Lung microvascular endothelial cell (primary cell): ENCODE data around the gene RRH. TPM values are rescaled to one million over a fixed set of nuclear protein-coding genes. Genes with fewer than 3 reads are reported as not detected.
"Not testable (repeated sequence)": the region's sequence is repeated elsewhere in the genome, so short reads cannot be mapped to it uniquely, and the experiment has no call there.

Experiments used
- DNase-seq, 2 donors: peaks; one replicate each; pipeline versions ENCODE4 v3.0.0 to v3.0.0-alpha.2; 2010; ENCODE audit warnings: low read depth in 2 of 2
- total RNA-seq: library from RNA; depleted of rRNA; stranded (reverse); fragments of >200 nt; gene quantifications from 2 replicates; pipeline ENCODE4 v1.2.1, GENCODE V29; 2014

RRH gene
- under 0.01 TPM in 1 of 2 replicates, not detected in the other for total RNA-seq

- no peak for DNase-seq
These were observed at the start of gene RRH for GRCh38 chr4:109827672-109828071. RRH (plus strand) TSS chr4:109827972; CDS start chr4:109828028, 56 bp downstream.

- not testable (repeated sequence) for DNase-seq
These were observed 45.7 kb upstream of the RRH start for GRCh38 chr4:109782092-109782491.

GRCh38 chr4:109786846-109787245 lies 40.9 kb upstream of the RRH start:
- no peak for DNase-seq

GRCh38 chr4:109787807-109788206 lies 40.0 kb upstream of the RRH start:
- no peak for DNase-seq

- DNase-seq: no peak
These were observed 32.7 kb upstream of the RRH start for GRCh38 chr4:109795059-109795458.

GRCh38 chr4:109798866-109799265 lies 28.9 kb upstream of the RRH start:
- no peak for DNase-seq

GRCh38 chr4:109801099-109801789 lies 26.5 kb upstream of the RRH start:
- peak in 1 of 2 donors; percentile 14 for DNase-seq

- DNase-seq: peak; percentile 78 to 84
These were observed 25.9 kb upstream of the RRH start, which contains the start of gene CFI for GRCh38 chr4:109801895-109802319. CFI (minus strand) TSS chr4:109801999; CDS start chr4:109801971, 28 bp downstream.

- DNase-seq: peak; percentile 59 to 67
These were observed 23.7 kb upstream of the RRH start for GRCh38 chr4:109803924-109804571.

- DNase-seq: no peak
These were observed 18.1 kb upstream of the RRH start for GRCh38 chr4:109809655-109810054.

- no peak for DNase-seq
These were observed 17.0 kb upstream of the RRH start for GRCh38 chr4:109810552-109811387.

GRCh38 chr4:109811707-109812106 lies 16.1 kb upstream of the RRH start:
- DNase-seq: peak in 1 of 2 donors; percentile 24

GRCh38 chr4:109815151-109816081 lies 12.4 kb upstream of the RRH start, which contains the start of gene GAR1:
GAR1 (plus strand) TSS chr4:109815762; CDS start chr4:109816165, 403 bp downstream.
- peak; percentile 95 for DNase-seq

GRCh38 chr4:109816082-109816442 lies 11.7 kb upstream of the RRH start:
- DNase-seq: peak in 1 of 2 donors; percentile 13

GRCh38 chr4:109816894-109817293 lies 10.9 kb upstream of the RRH start:
- peak in 1 of 2 donors; percentile 3 for DNase-seq

GRCh38 chr4:109818268-109818667 lies 9.5 kb upstream of the RRH start:
- no peak for DNase-seq

GRCh38 chr4:109820563-109820962 lies 7.2 kb upstream of the RRH start:
- DNase-seq: peak in 1 of 2 donors; percentile 61

GRCh38 chr4:109821185-109821584 lies 6.6 kb upstream of the RRH start:
- DNase-seq: no peak

GRCh38 chr4:109826719-109827118 lies 1.1 kb upstream of the RRH start:
- DNase-seq: peak; percentile 25 to 46

GRCh38 chr4:109833756-109834155 lies 6.0 kb downstream of the RRH start:
- DNase-seq: no peak

GRCh38 chr4:109836985-109837384 lies 9.2 kb downstream of the RRH start:
- DNase-seq: no peak
